HG02973 (cell line): ENCODE results near the gene CCR5.

Experiments used
- ATAC-seq: cut with Tn5 transposase; IDR thresholded peaks from one replicate; pipeline ENCODE4 v1.9.1; 2021; ENCODE audit warnings: moderate library complexity; ENCODE audit not compliant: unreplicated experiment

The CCR5 gene

GRCh38 chr3:46406788-46407611, 36.3 kb downstream of the CCR5 start, which contains the start of the genes CCR5AS and CCRL2:
CCR5AS (minus strand) TSS chr3:46407066.
CCRL2 (plus strand) TSS chr3:46407259; CDS start chr3:46408080, 821 bp downstream.
- no peak for ATAC-seq

- ATAC-seq: no peak
These were observed 37.2 kb downstream of the CCR5 start for GRCh38 chr3:46407970-46408369.

GRCh38 chr3:46408853-46409252, 38.1 kb downstream of the CCR5 start:
- ATAC-seq: no peak

GRCh38 chr3:46409739-46410489, 39.2 kb downstream of the CCR5 start:
- no peak for ATAC-seq

- no peak for ATAC-seq
These were observed 39.9 kb downstream of the CCR5 start for GRCh38 chr3:46410669-46411068.

GRCh38 chr3:46411271-46411670, 40.5 kb downstream of the CCR5 start:
- no peak for ATAC-seq

GRCh38 chr3:46412786-46413298, 42.1 kb downstream of the CCR5 start:
- no peak for ATAC-seq

GRCh38 chr3:46413951-46414350, 43.2 kb downstream of the CCR5 start:
- no peak for ATAC-seq

- ATAC-seq: no peak
These were observed 44.0 kb downstream of the CCR5 start for GRCh38 chr3:46414739-46415138.

- no peak for ATAC-seq
These were observed 45.5 kb downstream of the CCR5 start for GRCh38 chr3:46416125-46416810.

GRCh38 chr3:46416811-46417510, 46.2 kb downstream of the CCR5 start:
- no peak for ATAC-seq

GRCh38 chr3:46417841-46418611, 47.3 kb downstream of the CCR5 start:
- no peak for ATAC-seq

GRCh38 chr3:46419816-46420215, 49.1 kb downstream of the CCR5 start:
- no peak for ATAC-seq

GRCh38 chr3:46420931-46421330, 50.2 kb downstream of the CCR5 start:
- no peak for ATAC-seq

GRCh38 chr3:46422617-46423016, 51.9 kb downstream of the CCR5 start:
- ATAC-seq: no peak

GRCh38 chr3:46423588-46423987, 52.8 kb downstream of the CCR5 start:
- ATAC-seq: no peak
